ENCODE results near the gene SULT1A1.

Gene SULT1A1

DNA sequence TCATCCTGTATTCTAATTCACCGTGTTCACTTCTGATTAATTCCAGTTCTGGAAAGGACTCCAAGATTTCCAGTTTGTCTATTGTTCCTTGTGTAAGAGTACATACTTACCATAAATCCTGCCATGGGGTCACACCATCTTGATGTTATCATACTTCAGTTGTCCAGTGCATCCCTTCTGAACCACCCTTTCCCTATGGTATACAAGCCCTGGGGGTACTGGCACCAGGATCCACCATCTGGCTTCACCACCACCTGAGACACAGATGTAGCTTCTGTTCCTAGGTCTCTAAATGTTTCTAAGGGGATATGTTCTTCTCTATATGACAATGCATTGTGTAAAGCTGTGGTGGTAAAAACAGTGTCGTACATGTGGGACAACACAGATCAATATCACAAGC lies 34.9 kb downstream of the SULT1A1 start:
- TF ChIP-seq CTCF (IDR thresholded peaks at IDR 0.05; ENCODE audit: low read depth, low read length), result no peak
- Histone ChIP-seq H3K9me3 (ENCODE audit: severe bottlenecking) (no peaks in the 10 kb centered on the region), H3K36me3 (peaks cover 6% of the 10 kb centered on the region), H3K27ac (no peak overlapping the region), H3K4me3 (ENCODE audit: low read depth, low read length) (no peak overlapping the region), H3K27me3 (ENCODE audit: insufficient read depth, low read depth, severe bottlenecking) (no peaks in the 10 kb centered on the region)
- no peak for DNase-seq

DNA sequence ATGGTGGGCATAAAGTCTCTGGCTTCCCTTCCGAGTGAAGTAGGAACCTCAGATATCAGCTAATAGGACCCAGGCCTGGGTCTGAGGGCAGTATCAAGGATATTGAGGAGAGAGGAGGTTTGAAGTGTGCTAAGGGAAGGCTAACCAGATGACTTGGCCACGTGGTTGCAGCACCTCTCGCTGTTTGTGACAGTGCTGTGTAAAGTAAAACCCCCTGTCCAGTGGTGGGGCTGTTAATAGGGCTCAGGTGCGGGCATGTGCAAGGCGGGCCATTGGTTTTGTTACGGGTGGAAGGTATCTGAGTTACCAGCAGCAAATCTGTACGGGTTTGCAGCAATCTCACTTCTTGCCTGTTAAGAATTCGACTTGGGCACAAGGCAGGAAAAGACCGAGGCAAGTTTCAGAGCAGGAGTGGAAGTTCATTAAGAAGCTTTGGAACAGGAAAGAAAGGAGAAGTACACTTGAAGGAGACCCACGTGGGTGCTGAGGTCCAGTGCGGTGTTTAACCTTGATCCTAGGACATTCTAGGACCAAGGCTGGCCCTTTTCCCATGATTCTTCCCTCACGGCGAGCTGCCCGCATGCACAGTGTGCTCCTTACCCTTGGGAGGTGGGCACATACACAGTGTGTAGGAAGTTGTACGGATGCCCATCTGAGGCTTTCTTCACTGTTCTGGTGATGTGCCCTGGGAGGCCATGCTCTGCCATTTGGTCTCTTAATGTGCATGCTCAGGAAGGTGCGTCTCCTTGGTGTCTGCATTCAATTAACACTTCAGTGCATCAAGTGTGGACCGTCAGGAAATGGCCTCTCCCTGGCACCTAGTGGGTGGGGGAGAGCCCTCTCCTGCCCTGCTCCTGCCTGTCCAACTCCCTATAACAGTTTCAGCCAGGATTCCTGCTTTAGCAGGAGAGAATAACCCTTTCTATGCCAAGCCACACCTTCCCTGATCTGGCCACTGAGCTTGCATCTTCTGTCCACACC lies 35.8 kb downstream of the SULT1A1 start:
- H3K27me3 ChIP-seq (ENCODE audit: insufficient read depth, low read depth, severe bottlenecking), result no peaks in the 10 kb centered on the region
- no peak for DNase-seq
- TF ChIP-seq CTCF (IDR thresholded peaks at IDR 0.05; ENCODE audit: low read depth, low read length), result no peak
- H3K27ac ChIP-seq, result no peak overlapping the region
- peaks cover 6% of the 10 kb centered on the region for H3K36me3 ChIP-seq
- H3K9me3 ChIP-seq (ENCODE audit: severe bottlenecking), result no peaks in the 10 kb centered on the region
- H3K4me3 ChIP-seq (ENCODE audit: low read depth, low read length), result no peak overlapping the region

- Histone ChIP-seq H3K27me3 (ENCODE audit: insufficient read depth, low read depth, severe bottlenecking) (no peaks in the 10 kb centered on the region), H3K9me3 (ENCODE audit: severe bottlenecking) (no peaks in the 10 kb centered on the region), H3K36me3 (peaks cover 6% of the 10 kb centered on the region), H3K27ac (no peak overlapping the region), H3K4me3 (ENCODE audit: low read depth, low read length) (no peak overlapping the region)
- DNase-seq, result no peak
- no peak for TF ChIP-seq CTCF (IDR thresholded peaks at IDR 0.05; ENCODE audit: low read depth, low read length)
These were observed 36.9 kb downstream of the SULT1A1 start for GRCh38 chr16:28572696-28573510.

GRCh38 chr16:28569968-28570752 lies 39.7 kb downstream of the SULT1A1 start:
- TF ChIP-seq CTCF (IDR thresholded peaks at IDR 0.05; ENCODE audit: low read depth, low read length), result no peak
- no peak overlapping the region for H3K4me3 ChIP-seq (ENCODE audit: low read depth, low read length)
- no peak for DNase-seq
- H3K9me3 ChIP-seq (ENCODE audit: severe bottlenecking), result peaks cover 9% of the 10 kb centered on the region
- H3K27me3 ChIP-seq (ENCODE audit: insufficient read depth, low read depth, severe bottlenecking), result no peaks in the 10 kb centered on the region
- H3K36me3 ChIP-seq, result peaks cover 15% of the 10 kb centered on the region
- no peak overlapping the region for H3K27ac ChIP-seq

DNA sequence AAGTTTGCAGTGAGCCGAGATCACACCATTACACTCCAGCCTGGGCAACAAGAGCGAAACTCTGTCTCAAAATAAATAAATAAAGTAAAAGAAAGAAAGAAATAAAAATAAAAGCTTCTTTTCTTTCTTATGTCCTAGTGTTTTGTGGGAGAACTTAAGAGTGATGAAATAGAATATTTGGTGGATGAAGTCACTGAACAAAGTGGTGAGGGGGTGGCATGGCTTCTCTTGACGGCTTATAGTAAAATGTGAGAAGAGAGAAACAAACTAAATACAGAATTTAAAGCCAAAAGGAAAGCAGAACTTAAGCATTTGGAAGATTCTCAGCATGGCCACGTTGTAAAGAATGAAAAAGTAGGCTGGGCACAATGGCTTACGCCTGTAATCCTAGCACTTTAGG lies 40.8 kb downstream of the SULT1A1 start:
- H3K36me3 ChIP-seq, result peaks cover 11% of the 10 kb centered on the region
- no peak for DNase-seq

More for the DNA sequence above, 40.8 kb downstream of the SULT1A1 start:
- Histone ChIP-seq H3K4me3 (ENCODE audit: low read depth, low read length) (no peak overlapping the region), H3K27me3 (ENCODE audit: insufficient read depth, low read depth, severe bottlenecking) (no peaks in the 10 kb centered on the region), H3K9me3 (ENCODE audit: severe bottlenecking) (peaks cover 9% of the 10 kb centered on the region), H3K27ac (no peak overlapping the region)
- TF ChIP-seq CTCF (IDR thresholded peaks at IDR 0.05; ENCODE audit: low read depth, low read length), result no peak
